Measurements from ENCODE around the gene MXD4.
A peak's percentile ranks its signal among the peaks of the same experiment; 100 is the strongest.

MXD4 gene

DNA sequence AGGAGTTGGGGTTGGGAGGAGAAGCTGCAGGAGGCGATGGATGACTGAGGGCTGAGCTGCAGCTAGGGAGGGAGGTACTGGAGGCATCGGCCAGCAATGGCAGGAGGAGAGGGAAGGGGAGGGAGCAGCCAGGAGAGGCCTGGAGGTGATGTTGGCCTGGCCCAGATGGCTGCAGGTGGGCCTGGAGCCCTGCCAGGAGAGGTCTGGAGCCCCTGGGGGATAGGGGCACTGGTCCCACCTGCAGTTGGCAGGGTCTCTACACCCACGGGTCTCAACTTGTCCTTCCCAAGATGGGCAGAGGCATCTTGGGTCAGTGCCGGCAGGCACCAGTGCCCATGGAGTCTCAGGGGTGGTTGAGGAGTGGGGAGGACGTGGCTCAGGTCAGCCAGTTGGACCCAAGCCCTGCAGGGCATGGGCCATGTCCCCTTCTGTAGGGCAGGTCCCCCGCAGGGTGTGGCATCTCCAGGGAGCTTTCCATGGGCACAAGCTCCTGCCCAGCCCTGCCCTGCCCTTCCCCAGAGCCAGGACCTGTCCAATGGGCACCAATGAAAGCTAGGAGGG is 2.7 kb upstream of the MXD4 start:
- no peak for TF ChIP-seq CTCF (IDR thresholded peaks at IDR 0.05; ENCODE audit: unreplicated experiment in 3 of 3)
- Mint-ChIP-seq H3K36me3 (ENCODE audit: low read depth) (no peaks in the 10 kb centered on the region), H3K9me3 (no peaks in the 10 kb centered on the region), H3K4me3 (no peak overlapping the region), H3K27ac (no peak overlapping the region), H3K27me3 (ENCODE audit: low read depth) (no peaks in the 10 kb centered on the region), H3K4me1 (peaks cover 16% of the 10 kb centered on the region)

- TF ChIP-seq CTCF (IDR thresholded peaks at IDR 0.05; ENCODE audit: unreplicated experiment in 3 of 3) = no peak
- no peaks in the 10 kb centered on the region for H3K36me3 Mint-ChIP-seq (ENCODE audit: low read depth)
- H3K27me3 Mint-ChIP-seq (ENCODE audit: low read depth) = no peaks in the 10 kb centered on the region
- H3K4me1 Mint-ChIP-seq = peaks cover 10% of the 10 kb centered on the region
- peak overlapping the region; percentile 48 to 83 (median 82) for H3K27ac Mint-ChIP-seq
- H3K4me3 Mint-ChIP-seq = peak overlapping the region; percentile 78 to 82 (median 79)
- no peaks in the 10 kb centered on the region for H3K9me3 Mint-ChIP-seq
Measured at GRCh38 chr4:2263926-2264321, 2.0 kb upstream of the MXD4 start.

DNA sequence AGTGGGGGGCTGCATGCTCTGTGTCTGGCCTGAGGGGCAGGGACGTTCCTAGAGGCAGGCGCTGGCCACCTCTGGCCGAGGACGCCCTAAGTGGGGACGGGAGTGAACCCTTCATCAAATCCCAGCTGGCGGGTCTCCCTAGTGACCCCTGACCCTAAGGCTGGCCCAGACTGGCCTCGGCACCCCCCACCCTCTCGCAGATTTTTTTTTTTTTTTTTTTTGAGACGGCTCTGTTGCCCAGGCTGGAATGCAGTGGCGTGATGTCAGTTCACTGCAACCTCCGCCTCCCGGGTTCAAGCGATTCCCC is 988 bp upstream of the MXD4 start:
- no peak for TF ChIP-seq CTCF (IDR thresholded peaks at IDR 0.05; ENCODE audit: unreplicated experiment in 3 of 3)
- H3K4me1 Mint-ChIP-seq = peaks cover 6% of the 10 kb centered on the region
- peak overlapping the region in 2 of 3 experiments; percentile 62 to 85 for H3K27ac Mint-ChIP-seq

DNA sequence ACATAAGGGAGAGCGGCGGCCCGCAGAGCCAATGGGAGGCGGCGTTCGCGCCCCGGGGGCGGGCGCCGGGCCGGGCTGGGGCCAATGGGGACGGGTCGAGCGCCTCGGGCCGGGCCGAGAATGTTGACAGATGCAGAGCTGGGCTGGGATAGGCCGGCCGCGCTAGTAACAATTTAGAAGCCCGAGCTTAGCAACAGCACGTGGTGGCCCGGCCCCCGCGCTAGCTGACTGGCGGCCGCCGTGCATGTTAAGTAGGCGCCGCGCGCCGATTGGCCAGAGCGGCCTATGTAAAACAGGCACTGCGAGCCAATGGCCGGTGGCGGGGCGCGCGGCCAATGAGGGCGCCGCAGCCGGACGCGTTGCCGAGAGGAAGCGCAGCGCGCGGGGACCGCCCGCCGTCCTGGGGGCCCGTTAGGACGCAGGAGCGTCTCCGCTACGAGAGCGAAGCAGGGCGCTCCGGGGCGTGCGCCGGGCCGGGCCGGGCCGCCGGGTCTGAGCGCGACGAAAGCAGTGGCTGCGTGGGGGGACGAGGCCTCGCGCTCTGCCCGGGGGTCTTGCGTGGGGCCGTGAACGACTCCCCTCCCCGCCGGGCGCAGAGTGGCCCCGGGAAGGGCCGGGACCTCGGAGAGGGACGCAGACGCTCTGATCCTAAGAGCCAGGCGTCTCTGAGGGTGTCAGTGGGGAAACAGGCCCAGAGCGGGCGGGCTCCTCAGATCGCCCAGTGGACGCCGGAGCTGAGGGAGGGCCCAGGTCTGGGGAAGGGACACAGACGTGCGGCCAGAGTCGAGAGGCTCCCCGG is 435 bp upstream of the MXD4 start:
- Mint-ChIP-seq H3K4me3 (peak overlapping the region; percentile 79 to 85 (median 84)), H3K4me1 (peaks cover 11% of the 10 kb centered on the region), H3K27ac (peak overlapping the region in 2 of 3 experiments; percentile 62 to 85), H3K36me3 (ENCODE audit: low read depth) (no peaks in the 10 kb centered on the region), H3K9me3 (no peaks in the 10 kb centered on the region), H3K27me3 (ENCODE audit: low read depth) (no peaks in the 10 kb centered on the region)
- no peak for TF ChIP-seq CTCF (IDR thresholded peaks at IDR 0.05; ENCODE audit: unreplicated experiment in 3 of 3)

More for the DNA sequence above, 988 bp upstream of the MXD4 start:
- H3K4me3 Mint-ChIP-seq = peak overlapping the region; percentile 78 to 82 (median 79)
- H3K27me3 Mint-ChIP-seq (ENCODE audit: low read depth) = no peaks in the 10 kb centered on the region
- H3K36me3 Mint-ChIP-seq (ENCODE audit: low read depth) = no peaks in the 10 kb centered on the region
- H3K9me3 Mint-ChIP-seq = no peaks in the 10 kb centered on the region

DNA sequence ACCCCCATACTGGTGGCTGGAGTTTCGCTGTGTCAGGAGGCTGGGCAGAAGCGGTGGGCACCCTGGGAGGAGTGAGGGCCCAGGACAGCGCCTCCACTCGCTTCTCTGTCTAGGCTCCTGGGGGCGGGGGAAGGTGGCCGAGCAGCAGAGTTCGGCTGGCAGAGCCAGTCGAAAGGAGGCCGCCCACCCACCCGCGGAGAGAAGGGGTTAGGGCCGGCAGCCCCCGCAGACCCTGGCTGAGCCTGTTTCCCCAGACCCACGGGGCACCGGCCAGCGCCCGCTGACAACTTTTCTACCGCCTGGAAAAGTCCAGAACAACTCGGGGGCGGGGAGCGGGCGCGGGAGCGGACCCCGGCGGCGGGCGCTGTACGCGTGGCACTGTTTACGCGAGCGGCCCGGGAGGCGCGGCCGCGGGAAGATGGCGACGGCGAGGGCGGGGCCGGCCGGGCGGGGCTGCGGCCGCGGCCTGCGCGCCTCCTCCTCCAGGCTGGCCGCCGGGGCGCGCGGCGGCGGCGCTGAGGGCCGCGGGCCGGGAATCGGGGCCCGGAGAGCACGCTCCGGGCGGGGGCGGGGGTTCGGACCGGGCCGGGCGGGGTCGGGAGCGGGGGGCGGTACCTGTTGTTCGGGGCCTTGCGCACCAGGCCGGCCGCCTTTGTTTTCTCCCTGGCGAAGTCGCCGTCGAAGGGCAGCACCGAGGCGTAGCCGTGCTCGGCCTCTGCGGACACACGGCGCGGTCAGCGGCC is 628 bp downstream of the MXD4 start:
- Mint-ChIP-seq H3K27me3 (ENCODE audit: low read depth) (no peaks in the 10 kb centered on the region), H3K27ac (no peak overlapping the region), H3K9me3 (no peaks in the 10 kb centered on the region), H3K4me3 (peak overlapping the region; percentile 78 to 81 (median 81)), H3K36me3 (ENCODE audit: low read depth) (no peaks in the 10 kb centered on the region), H3K4me1 (peaks cover 14% of the 10 kb centered on the region)
- no peak for TF ChIP-seq CTCF (IDR thresholded peaks at IDR 0.05; ENCODE audit: unreplicated experiment in 3 of 3)
